ENCODE results near the gene ITPR2.
A peak's percentile ranks its signal among the peaks of the same experiment; 100 is the strongest.
"Not testable (repeated sequence)": the region's sequence is repeated elsewhere in the genome, so short reads cannot be mapped to it uniquely, and the experiment has no call there.

The ITPR2 gene

DNA sequence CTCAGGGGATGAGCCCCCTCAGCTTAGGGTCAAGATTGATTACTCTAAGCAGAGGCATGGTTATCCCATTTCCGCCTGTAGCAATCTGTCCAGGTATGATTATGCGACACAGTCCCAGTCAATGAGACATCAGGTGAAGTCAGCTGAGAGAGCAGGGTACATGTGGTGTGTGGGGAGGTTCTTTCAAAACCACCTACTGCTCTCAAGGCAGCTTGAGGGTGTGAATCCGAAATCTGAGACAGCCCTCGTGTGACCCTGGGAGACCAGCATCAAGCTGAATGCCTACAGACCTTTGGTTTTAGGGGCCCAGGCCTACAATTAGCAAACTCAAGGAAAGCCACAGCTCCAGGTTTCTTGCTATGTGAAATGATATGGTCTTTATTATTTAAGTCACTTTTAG lies 275.7 kb downstream of the ITPR2 start:
- DNase-seq (ENCODE audit: low spot score): no peak

DNA sequence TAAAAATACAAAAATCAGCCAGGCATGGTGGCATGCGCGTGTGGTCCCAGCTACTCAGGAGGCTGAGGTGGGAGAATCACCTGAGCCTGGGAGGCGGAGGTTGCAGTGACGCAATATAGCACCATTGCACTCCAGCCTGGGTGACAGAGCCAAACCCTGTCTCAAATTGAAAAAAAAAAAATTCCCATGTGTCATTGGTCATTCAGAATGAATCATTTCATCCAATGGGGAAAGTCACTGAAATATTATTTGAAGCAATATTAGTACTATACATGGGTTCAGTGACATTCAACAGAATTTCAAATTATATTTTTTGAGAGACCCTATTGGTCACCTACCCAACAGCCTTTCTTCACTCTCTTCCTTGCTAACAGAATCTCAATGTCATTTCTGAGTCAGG lies 276.1 kb downstream of the ITPR2 start:
- no peak for DNase-seq (ENCODE audit: low spot score)

DNA sequence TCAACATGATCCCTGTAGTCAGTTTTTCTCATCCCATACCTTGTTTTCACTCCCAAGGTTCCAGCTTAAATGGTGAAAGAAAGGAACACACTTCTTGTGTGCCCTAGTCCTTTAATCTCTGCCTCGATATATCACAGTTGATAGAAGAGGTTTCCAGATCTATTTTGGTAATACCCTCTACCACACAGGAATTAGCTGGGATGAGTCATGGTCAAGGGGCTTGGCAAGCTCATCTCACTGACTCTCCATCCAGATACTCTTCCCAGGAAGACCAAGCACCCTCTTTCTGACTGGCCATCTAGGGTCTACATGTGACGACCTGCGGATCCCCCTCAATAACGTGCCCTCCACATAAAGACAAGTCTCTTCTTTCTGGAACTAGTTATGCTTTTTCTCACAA lies 277.9 kb downstream of the ITPR2 start:
- DNase-seq (ENCODE audit: low spot score): no peak

DNA sequence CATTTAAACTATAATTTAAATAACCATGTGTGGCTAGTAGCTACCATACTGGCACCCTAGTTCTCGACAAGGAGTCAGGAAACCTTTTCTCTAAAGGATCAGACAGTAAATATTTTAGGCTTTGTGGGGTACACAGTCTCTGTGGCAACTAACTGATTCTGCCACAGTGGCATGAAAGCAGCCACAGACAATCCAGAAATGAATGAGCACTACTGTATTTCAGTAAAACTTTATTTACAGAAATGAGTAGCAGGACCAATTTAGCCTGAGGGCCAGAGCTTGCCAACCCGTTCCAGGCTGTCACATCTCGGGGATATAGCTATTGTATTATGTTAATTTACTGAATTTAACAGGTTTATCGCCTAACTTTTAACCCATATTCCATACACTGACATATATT lies 278.7 kb downstream of the ITPR2 start:
- DNase-seq (ENCODE audit: low spot score): no peak

DNA sequence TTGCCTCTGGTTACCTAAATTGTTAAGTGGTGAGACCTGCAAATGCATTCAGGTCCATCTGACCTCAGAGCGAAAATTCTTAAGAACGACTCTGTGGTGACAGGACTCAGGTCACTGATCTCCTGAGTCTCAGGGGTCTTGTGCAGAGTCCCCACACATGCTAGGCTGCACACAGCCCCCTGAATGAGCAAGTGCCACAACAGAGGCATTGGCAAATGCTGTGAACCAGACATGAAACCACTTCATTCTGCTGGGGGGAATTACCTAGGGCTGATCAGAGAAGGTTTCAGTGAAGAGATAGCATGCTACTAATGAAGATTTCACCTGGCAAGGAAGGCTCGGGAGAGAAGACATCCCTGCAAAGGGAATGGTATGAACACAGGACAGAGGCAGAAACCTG lies 281.6 kb downstream of the ITPR2 start:
- DNase-seq (ENCODE audit: low spot score): no peak

DNA sequence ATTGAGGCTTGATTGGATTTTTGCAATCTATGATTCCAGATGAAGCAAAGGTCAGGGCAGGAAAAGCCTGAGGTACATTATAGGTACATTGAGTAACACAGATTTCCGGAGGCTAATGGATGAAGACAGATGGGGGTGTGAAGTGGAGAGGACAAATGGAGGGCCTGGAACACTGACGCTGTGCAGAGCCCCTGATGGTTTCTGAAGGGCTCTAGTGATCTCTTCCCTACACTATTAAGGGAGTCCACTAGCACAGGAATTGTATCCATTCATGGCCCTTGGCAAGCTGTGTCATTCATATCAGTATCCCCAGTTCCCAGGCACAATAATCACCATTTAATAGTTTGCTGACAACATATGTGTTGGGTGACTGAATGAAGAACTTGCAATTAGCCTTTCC lies 284.8 kb downstream of the ITPR2 start:
- DNase-seq (ENCODE audit: low spot score): no peak

DNA sequence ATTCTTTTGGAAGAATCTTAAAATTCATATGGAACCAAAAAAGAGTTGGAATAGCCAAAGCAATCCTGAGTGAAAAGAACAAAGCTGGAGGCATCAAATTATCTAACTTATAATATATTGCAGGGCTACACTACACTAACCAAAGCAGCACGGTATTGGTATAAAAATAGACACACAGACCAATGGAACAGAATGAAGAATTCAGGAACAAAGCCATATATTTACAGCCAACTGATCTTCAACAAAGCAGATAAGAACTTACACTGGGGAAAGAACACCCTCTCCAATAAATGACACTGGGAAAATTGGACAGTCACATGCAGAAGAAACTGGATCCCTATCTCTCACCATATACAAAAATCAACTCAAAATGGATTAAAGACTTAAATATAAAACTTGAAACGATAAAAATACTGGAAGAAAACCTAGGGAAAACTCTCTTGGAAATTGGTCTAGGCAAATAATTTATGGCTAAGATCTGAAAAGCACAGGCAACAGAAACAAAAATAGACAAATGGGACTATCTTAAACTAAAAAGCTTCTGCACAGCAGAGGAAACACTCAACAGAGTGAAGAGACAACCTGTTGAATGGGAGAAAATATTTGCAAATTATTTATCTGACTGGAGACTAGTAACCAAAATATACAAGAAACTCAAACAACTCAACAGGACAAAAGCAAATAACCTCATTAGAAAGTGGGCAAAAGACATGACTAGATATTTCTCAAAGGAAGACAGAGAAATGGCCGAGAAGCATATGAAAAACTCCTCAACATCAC lies 286.3 kb downstream of the ITPR2 start:
- no peak for DNase-seq (ENCODE audit: low spot score)

DNA sequence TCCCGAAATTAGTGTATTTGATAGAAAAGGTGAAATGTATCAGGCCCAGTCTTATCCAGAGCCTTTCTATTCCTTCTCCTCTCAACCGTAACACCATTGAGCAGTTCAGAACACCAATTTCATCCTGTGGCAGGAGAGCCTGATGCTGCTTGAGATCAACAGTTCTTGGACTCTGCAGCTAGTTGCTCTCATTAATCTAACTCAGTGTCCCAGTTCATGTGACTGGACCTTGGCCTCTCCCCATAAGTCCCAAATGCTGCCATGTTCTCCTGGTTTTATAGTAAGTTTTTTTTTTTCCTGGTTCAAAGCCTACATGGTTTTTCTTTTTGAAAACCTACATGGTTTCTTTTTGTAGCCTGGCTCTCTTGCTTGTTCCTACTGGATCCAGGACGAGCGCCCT lies 293.9 kb downstream of the ITPR2 start:
- no peak for DNase-seq (ENCODE audit: low spot score)

DNA sequence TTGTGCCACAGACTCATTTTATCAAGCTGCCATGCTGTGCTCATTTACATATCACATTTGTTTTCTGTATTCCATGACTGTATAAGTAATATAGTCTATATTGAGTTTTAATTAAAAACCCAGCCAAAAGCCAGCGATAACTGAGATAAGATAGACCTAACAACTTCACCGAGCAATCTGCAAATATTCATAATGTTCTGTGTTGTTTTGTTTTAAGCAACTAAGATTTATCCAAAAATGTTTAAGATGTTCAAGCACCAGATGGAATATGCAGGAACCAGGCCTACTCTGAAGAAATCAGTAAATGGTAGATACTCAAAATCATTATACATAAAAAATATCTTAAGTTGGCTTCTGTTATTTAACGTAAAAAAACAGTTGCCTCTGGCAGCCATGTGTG lies 295.3 kb downstream of the ITPR2 start:
- no peak for DNase-seq (ENCODE audit: low spot score)

DNA sequence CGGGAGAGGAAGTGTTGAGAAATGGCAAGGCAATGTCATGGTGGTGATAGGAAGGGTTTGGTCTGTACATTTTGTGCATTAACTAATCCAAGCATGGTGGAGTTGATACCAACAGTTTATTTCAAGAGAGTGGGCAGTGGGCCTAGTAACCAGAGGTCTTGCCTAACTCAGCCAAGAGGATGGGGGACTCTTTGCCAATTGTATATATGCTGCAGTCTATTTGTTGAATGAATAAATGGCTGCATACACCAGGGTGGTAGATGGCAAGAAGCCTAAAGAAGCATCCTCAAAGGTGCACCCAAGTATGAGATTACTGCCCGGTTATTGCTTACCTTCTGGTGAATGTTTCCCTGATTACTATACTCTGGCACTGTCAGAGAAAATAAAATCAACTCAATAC lies 295.9 kb downstream of the ITPR2 start:
- DNase-seq (ENCODE audit: low spot score): no peak

DNA sequence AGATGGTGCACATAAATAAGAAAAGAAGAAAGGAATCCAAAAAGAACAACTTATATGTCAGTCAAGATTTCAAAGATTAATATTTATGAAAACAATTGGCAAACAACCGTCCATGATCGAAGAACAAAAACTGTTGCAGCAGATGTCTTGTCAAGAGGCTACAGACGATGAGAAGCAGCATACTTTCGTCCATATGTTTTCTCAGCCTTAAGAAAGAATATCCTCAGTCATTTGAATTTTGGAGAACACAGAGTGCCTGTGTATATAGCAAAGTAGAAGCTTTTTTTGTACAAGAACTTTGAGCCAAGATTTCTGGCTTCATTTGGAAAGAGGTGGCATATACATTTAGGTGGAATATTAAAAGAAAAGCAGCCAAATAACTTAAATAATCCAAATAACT lies 297.2 kb downstream of the ITPR2 start:
- no peak for DNase-seq (ENCODE audit: low spot score)

DNA sequence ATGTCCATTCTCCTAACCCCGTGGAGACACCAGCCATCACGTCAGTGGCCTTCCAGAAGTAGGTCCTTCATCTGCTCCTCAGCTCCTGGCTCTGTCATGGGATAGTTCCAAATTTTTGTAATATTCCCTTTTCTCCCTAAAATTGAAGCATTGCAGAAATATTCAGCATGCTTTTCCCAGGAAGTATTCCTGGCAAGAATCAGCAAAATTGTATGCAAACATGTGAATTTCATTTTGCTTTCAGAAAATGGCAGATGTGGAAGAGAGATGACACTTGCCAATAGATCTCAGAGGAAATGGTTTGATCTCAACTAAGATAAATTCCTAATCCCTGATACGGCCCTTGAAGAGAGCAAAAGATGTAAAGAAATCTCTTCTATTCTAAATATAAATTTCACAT lies 298.9 kb downstream of the ITPR2 start:
- no peak for DNase-seq (ENCODE audit: low spot score)

DNA sequence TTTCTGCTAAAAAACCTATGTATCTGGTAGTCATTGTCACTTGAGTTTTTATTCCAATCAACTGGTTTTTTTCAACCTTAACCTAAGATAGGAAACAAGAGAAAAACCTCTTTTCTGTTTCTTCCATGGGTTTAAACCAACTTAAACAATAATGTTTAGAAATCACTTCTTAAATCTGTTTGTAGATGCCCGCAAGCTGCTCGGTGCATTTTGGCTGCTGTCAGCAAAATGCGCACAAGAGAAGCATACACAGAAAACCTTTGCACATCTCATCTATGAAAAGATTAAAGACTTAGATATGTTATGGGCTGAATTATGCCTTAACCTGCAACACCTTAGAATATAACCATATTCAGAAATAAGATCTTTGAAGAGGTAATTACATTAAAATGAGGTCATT lies 299.8 kb downstream of the ITPR2 start:
- no peak for DNase-seq (ENCODE audit: low spot score)

DNA sequence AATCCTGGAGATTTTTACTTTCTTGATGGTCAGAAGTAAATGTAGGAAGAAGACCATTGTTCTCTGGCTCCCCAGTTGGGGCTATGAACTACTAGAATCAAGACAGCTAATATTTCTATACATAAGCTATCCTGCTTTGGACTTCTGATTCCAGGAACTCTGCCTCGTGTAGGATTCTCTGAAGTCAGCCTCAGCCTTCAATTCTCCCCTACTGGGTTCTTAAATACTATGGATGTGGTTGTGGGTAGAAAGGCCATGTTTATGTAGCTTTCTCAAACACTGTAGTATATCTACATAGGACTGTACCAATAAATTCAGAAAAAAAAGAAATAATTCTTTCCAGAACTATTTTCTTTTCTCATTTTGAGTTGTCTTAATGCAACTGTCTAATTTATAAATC lies 302.5 kb downstream of the ITPR2 start:
- no peak for DNase-seq (ENCODE audit: low spot score)

DNA sequence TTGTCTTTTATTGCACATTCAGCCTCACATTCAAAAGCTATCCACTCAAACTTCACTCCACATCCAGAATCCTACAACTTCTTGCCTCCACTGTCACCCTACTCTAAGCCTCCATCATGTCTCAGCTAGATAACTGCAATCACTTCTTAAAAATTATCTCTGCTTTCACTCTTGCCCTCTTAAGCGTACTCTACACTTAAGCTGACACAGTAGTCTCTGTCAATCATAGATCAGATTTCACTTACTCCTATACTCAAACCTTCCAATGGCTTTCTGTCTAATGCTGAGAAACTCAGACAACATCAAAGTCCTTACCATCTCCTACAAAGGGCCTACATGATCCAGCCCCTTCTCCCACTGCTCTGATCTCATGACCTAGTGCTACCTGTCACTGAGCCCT lies 304.1 kb downstream of the ITPR2 start:
- no peak for DNase-seq (ENCODE audit: low spot score)

DNA sequence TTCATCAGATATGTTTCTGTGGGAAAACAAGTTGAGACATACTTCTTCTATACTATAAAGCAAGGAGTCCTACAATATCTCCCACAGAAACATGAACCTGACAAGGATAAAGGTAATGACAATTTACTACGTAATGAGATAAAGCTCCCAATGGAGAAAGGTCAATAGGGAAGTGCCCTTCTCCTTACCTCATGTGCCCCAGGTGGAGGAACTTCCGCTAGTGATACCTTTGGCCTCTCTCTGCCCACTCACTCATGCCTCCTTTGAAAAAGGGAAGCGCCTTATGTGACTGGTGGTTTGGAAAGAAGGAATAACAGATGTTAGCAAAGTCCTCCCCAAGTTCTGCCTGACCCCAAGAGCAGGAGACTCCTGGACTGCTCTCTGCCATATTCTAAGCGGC lies 305.3 kb downstream of the ITPR2 start:
- no peak for DNase-seq (ENCODE audit: low spot score)

DNA sequence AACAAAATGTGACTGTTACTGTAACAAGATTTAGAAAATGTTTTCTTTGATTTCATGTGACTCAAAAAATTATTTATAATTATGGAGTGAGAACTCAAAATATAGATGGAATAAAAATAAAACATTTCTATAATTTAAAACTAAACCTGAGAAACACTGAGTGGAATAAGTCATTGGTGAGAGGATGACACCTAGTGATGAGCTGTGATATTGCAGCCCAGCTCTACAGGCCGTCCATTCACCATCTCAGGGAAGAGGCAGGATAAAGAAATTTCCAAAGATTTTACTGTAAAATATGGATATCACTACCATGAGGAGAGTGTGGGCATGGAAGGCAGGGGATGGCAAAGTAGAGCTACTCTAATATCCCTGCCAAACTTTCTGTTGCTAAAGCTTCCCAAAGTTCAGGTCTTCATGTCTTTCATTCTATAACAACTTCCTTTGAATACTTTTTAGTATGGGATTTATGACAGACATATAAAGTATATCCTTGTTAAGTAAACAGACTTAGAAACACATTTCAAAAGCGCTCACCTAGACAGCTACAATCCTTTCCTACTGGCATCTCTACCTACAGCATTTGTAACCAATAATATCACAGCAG lies 308.0 kb downstream of the ITPR2 start:
- no peak for DNase-seq (ENCODE audit: low spot score)

DNA sequence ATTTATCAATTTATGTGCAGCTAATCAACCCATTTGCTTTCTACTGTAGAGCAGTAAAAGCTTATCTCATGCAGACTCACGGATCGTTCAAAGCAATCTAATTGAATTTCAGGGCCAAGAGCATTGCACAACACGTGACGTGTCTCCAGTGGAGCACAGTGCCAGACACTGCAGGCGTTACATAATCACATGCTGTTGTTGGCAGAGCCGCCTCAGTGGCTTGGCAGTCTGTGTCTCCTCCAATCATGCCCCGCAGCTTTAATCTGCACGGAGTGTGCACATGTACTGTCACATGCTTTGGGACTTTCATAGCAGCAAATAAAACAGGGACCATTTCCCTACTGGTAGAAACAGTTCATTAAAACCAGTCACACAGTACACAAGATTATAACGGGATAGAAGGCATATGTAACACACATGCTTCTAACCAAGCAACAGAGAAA lies 309.3 kb downstream of the ITPR2 start:
- peak; percentile 25 for DNase-seq (ENCODE audit: low spot score)

DNA sequence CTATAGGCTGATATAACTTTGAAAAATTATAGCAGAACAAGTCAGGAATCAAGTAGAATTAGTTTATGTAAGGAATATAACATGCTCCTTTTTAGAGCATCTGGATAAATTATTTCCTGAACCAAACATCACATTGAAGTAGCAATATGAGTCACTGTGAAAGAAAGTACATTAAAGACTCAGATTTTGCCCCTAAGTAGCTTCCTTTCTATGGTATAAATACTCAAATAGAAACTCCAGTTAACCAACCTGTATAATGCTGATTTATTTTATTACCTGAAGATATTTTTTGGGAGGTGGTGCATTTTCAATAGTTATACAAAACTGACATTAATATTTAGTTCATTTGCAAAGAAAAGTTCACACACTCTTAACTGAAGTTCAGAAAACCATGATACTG lies 312.1 kb downstream of the ITPR2 start:
- DNase-seq (ENCODE audit: low spot score): no peak

DNA sequence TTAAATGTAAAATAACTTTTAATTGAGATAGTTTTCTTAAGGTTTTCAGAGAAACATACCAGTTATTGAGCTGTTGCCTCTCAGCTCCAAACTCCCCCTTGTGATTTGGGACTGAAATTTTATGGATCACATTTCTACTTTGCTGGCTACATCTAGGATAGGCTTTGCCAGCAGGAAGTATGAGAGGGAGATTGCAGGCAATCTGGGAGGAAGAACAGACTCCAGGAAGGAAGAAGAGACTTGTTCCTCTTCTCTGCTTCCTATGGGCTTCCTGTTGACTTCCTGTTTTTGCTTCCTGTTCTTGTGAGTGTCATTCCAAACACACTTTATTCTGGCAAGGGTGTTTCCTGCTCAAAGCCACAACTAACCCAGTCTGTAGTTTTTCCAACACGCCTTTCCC lies 312.9 kb downstream of the ITPR2 start:
- DNase-seq (ENCODE audit: low spot score): no peak

DNA sequence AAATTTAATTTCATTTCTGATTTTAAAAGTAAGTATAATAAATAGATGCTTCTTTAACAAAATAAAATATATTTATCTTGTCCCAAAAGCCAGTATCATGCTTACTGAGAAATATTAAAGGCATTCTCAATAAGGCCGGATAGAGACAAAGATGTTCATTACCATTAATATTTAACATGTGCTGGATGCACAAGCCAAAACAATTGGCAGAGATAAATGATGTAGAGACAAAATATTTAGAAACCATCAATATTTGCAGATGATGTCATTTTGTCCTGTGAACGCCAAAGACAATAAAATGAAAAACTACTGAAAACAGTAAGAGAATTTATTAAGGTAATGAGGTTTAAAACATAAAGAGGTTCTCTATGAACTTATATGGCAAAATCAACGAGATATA lies 313.5 kb downstream of the ITPR2 start:
- no peak for DNase-seq (ENCODE audit: low spot score)

DNA sequence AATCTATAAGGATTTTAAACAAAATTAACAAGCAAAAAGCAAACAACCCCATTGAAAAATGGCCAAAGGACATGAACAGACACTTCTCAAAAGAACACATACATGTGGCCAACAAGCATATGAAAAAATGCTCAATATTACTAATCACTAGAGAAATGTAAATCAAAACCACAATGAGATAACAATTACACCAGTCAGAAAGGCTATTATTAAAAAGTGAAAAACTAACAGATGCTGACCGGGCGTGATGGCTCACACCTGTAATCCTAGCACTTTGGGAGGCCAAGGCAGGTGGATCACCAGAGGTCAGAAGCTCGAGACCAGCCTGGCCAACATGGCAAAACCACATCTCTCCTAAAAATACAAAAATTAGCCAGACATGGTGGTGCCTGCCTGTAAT lies 315.7 kb downstream of the ITPR2 start:
- not testable (repeated sequence) for DNase-seq (ENCODE audit: low spot score)

DNA sequence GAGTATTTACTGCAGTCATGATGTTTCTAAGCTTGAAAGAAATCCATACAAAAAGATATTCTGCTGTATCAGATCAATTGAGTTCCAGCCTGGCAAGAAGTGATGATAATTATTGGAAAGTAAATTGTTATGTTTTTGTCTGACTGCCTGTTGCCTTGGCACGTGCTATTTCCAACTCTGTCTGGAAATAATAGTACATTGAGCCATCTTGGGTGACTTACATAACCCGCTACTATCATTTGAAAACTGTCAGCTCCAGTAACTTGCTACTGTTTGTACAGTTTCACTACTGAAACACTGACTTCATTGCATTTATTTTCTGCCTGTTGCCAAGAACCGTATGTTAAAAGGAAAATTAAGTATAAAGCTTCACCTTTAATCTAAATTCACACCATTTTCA lies 318.6 kb downstream of the ITPR2 start:
- DNase-seq (ENCODE audit: low spot score): no peak

DNA sequence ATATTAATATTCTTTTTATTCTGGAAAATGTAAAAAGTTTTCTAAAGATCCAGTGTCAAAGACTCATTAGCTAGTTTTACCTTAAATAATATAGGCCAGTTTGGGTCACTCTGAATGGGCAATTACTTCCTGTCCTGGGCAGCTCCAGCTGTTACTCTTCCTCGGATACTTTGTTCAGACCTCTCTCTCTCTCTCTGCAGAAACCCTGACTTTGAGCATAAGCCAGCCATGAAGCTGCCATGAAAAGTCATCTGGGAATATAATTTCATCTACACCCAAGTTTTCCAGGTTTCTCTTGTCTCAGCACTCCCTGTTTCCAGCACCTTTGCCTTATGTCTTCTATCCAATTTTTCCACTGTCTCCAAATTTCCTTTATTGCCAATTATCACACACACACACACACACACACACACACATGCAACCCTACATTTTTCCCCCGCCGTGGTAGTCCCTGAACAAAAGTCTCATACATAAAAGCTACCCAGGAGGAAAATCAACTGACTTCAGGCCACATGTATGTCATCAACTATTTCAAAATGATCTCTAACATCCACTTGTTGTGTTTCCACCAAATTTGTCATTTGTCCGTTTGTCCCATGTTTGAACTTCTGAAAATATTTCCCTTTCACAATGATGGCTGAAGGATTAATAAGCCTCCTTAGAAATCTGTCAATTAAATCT lies 319.5 kb downstream of the ITPR2 start:
- no peak for DNase-seq (ENCODE audit: low spot score)

All from D341Med (cell line).